HEK293T (cell line): ENCODE measurements around the gene DOK5.

Source experiments
- CTCF ChIA-PET: fragments of 350-600 bp; formaldehyde crosslinking; extraction: SDS; loops from one replicate; lab custom pipeline; 2021; ENCODE audit warnings: antibody characterized with exemption, inconsistent platforms; lab: Yijun Ruan, JAX
- POLR2A ChIA-PET: fragments of 350-600 bp; formaldehyde crosslinking; extraction: SDS; loops from one replicate; lab custom pipeline; 2020; ENCODE audit warnings: antibody characterized with exemption, inconsistent platforms; lab: Yijun Ruan, JAX
- DNase-seq: peaks from one replicate; pipeline ENCODE4 v3.0.0; 2012; ENCODE audit warnings: mixed read lengths; ENCODE audit errors: extremely low spot score
- ARNT ChIP-seq: fragments of 450-650 bp; IDR thresholded peaks from 2 replicates; pipeline ENCODE4 v1.6.1; 2017; ENCODE audit warnings: mild to moderate bottlenecking
- BHLHE40 ChIP-seq: fragments of 450-650 bp; IDR thresholded peaks from 2 replicates; pipeline ENCODE4 v1.6.1; 2016; ENCODE audit warnings: mild to moderate bottlenecking, moderate library complexity, borderline replicate concordance
- CTBP1 ChIP-seq: fragments of 450-650 bp; IDR thresholded peaks from 2 replicates; pipeline ENCODE4 v1.6.1; 2016; ENCODE audit warnings: borderline replicate concordance
- ELF4 ChIP-seq: fragments of 450-650 bp; IDR thresholded peaks from 2 replicates; pipeline ENCODE4 v1.6.1; 2017; ENCODE audit warnings: antibody characterized with exemption
- FOXA1 ChIP-seq: fragments of 450-650 bp; IDR thresholded peaks from 2 replicates; pipeline ENCODE4 v1.6.1; 2016; ENCODE audit warnings: mild to moderate bottlenecking
- FOXK2 ChIP-seq: fragments of 450-650 bp; IDR thresholded peaks from 2 replicates; pipeline ENCODE4 v1.6.1; 2016; ENCODE audit warnings: mild to moderate bottlenecking
- FOXM1 ChIP-seq: fragments of 450-650 bp; IDR thresholded peaks from 2 replicates; pipeline ENCODE4 v1.6.1; 2017; ENCODE audit warnings: mild to moderate bottlenecking, borderline replicate concordance
- HDGF ChIP-seq: fragments of 450-650 bp; IDR thresholded peaks from 2 replicates; pipeline ENCODE4 v1.6.1; 2017; ENCODE audit warnings: antibody characterized with exemption, borderline replicate concordance
- L3MBTL2 ChIP-seq: fragments of 450-650 bp; conservative IDR thresholded peaks from 2 replicates; pipeline ENCODE4 v1.6.1; 2016; ENCODE audit warnings: mild to moderate bottlenecking
- LEF1 ChIP-seq: fragments of 450-650 bp; IDR thresholded peaks from 2 replicates; pipeline ENCODE4 v1.6.1; 2017; ENCODE audit warnings: mild to moderate bottlenecking, borderline replicate concordance
- NFRKB ChIP-seq: fragments of 450-650 bp; IDR thresholded peaks from 2 replicates; pipeline ENCODE4 v1.6.1; 2016; ENCODE audit warnings: mild to moderate bottlenecking, moderate library complexity
- SP1 ChIP-seq: fragments of 450-650 bp; IDR thresholded peaks from 2 replicates; pipeline ENCODE4 v1.6.1; 2017
- SUZ12 ChIP-seq: fragments of 450-650 bp; IDR thresholded peaks from 2 replicates; pipeline ENCODE4 v1.6.1; 2016; ENCODE audit warnings: mild to moderate bottlenecking
- TARDBP ChIP-seq: fragments of 450-650 bp; IDR thresholded peaks from 2 replicates; pipeline ENCODE4 v1.6.1; 2016
- ZNF384 ChIP-seq: fragments of 450-650 bp; IDR thresholded peaks from 2 replicates; pipeline ENCODE4 v1.6.1; 2016
- TF ChIP-seq, protein P1 (sequence below): fragments of 450-650 bp; IDR thresholded peaks from 2 replicates; pipeline ENCODE4 v1.6.1; 2016

DOK5 gene

DNA sequence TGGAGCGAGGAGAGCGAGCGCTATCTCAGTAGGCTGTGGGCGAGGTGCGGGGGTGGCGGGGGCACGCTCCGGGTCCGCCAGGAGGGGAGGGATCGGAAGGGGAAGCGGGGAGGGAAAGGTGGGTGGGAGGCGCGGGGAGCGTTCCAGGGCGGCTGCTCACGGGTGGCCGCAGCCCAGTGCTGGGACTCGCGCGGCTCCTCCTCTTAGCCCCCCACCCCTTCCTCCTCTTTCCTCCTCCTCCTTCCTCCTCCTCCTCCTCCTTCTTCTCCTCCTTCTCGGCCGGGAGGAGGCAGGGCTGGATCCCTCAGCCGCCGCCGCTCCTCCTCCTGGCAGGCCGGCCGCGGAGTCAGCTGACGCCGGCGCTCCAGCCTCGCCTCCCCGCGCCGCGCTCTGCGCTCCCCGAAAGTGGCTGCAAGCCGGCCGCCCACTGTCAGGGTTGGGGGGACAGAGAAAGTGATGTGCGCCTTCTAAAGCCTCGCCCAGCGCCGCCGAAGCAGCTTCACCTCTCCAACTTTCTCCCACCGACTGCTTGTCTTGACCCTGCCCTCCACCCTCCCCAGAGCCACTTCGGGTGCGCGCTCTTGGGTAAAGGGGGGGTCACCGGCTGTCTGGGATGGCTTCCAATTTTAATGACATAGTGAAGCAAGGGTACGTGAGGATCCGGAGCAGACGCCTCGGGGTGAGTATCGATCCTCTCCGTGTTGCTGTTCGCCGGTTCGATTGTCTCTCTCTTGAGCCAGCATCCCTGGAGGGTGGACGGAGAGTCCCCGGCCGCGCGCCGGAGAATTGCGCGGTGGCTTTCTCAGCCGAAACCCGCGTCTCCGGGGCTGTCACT is at the start of gene DOK5:
TSS of gene DOK5 (plus strand) at position 260 of the 835 bp plus-strand sequence. CDS start at position 614, 354 bp downstream.
- DNase-seq: peak; percentile 12
- no peak for TF ChIP-seq SP1
- no peak for TF ChIP-seq ZNF384
- TF ChIP-seq, protein P1, sequence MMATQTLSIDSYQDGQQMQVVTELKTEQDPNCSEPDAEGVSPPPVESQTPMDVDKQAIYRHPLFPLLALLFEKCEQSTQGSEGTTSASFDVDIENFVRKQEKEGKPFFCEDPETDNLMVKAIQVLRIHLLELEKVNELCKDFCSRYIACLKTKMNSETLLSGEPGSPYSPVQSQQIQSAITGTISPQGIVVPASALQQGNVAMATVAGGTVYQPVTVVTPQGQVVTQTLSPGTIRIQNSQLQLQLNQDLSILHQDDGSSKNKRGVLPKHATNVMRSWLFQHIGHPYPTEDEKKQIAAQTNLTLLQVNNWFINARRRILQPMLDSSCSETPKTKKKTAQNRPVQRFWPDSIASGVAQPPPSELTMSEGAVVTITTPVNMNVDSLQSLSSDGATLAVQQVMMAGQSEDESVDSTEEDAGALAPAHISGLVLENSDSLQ: no peak
- no peak for TF ChIP-seq ELF4
- no peak for TF ChIP-seq HDGF
- no peak for TF ChIP-seq CTBP1
- no peak for TF ChIP-seq LEF1
- ChIA-PET CTCF (no interaction called here), POLR2A (no interaction called here)

DNA sequence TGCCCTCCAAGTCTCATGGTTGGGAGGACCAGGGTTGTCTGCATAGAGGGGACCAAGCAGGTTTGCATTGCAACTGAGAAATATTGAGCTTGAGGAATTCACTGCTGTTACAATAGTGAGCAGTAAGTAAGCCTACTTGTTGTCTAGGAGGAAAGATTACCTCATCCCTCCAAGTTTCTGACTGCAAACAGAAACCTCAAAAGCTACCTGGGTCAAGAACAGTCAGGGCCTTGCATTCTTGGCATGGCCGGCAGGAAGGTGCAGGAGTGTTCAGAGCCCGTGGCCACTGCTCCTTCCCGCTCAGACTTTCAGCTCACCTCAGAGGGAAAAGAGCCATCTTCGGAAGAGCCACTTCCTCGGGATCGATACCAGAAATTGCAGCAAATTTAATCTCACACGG is 46.0 kb upstream of the DOK5 start:
- CTCF ChIA-PET: no interaction called here
- POLR2A ChIA-PET: no interaction called here
- no peak for DNase-seq
- TF ChIP-seq FOXM1: no peak
- no peak for TF ChIP-seq BHLHE40
- no peak for TF ChIP-seq LEF1
- TF ChIP-seq TARDBP: no peak
- TF ChIP-seq HDGF: no peak
- no peak for TF ChIP-seq ELF4
- TF ChIP-seq ZNF384: no peak
- no peak for TF ChIP-seq SUZ12
- no peak for TF ChIP-seq FOXK2
- no peak for TF ChIP-seq CTBP1
- no peak for TF ChIP-seq NFRKB
- no peak for TF ChIP-seq SP1
- TF ChIP-seq, protein P1: no peak
- TF ChIP-seq FOXA1: no peak
- TF ChIP-seq L3MBTL2: no peak
- no peak for TF ChIP-seq ARNT

DNA sequence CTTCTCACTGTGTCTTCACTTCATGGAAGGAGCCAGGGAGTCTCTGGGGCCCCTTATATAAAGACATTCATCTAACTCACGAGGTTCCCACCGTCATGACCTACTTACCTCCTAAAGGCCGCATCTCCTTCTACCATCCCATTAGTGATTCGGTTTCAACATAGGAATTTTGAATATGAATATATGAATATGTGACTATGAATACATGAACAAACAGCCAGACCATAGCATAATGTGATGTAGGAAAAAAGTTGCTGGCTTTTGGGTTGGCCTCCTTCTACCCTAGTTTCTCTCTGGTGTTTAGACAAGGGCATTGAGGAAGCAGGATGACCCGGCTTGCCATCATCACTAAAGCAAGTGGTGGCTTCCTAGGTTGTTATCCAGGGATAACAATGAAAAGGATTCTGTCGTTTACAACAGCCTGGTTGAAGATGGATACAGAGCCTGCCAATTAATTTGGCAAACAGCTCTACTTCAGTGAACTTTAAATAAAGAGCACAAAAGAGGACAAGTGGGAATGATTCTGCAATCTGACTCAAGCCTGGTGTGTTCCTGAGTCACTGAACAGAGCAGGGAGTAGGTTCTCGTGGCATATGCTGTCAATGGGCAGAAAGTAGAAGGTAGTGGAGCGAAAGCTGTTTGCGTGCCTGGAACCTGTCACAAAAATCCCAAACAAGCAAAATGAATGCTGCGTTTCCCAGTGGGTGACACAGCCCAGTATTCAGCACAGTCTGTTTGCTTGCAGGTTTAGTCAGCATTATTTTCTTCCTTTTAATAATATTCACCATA is 44.0 kb upstream of the DOK5 start:
- CTCF ChIA-PET: no interaction called here
- POLR2A ChIA-PET: no interaction called here
- TF ChIP-seq ARNT (no peak), TARDBP (no peak), FOXA1 (no peak), HDGF (no peak), ELF4 (no peak), L3MBTL2 (no peak), FOXK2 (no peak), BHLHE40 (no peak), LEF1 (no peak), SP1 (no peak), CTBP1 (no peak), ZNF384 (no peak), SUZ12 (no peak)
- TF ChIP-seq, protein P1: no peak
- DNase-seq: no peak

DNA sequence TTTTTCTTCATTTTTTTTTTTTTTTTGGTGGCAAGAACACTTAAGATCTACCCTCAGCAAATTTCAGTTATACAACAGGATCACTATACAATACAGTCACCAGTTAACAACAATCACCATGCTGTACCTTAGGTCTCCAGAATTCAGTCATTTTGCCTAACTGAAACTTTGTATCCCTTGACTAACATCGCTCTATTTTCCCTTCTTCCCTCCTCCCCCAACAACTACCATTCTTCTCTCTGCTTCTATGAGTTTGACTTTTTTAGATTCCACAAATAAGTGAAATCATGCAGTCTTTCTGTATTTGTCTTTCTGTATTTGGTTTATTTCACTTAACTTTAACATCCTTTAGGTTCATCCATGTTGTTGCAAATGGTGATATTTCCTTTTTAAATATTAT is 42.4 kb upstream of the DOK5 start:
- no peak for DNase-seq
- ChIA-PET CTCF (no interaction called here), POLR2A (no interaction called here)
- no peak for TF ChIP-seq L3MBTL2
- no peak for TF ChIP-seq CTBP1
- TF ChIP-seq LEF1: no peak
- no peak for TF ChIP-seq ELF4
- TF ChIP-seq SP1: no peak
- no peak for TF ChIP-seq FOXA1
- TF ChIP-seq FOXM1: no peak
- TF ChIP-seq ZNF384: no peak
- TF ChIP-seq ARNT: no peak
- TF ChIP-seq, protein P1: no peak
- no peak for TF ChIP-seq BHLHE40
- no peak for TF ChIP-seq HDGF
- TF ChIP-seq SUZ12: no peak
- no peak for TF ChIP-seq NFRKB
- no peak for TF ChIP-seq FOXK2
- TF ChIP-seq TARDBP: no peak

DNA sequence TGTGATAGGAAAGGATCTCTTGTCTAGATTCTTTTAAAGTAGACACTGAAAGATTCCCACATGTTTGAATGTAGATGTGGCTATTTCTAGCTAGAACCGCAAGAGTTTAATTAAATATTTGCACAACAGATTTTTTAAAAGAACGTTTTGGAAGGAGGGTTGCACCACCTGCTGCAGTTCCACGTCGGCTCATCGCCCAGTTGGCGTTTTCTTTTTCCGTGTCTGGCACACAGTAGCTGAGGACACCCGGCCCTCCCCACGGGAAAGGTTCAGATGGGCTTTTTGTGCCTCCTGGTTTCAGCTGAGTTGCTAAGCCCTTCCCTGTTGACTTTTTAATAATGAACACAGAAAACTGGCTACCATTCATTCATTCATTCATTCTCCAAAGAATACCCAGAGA is 41.8 kb upstream of the DOK5 start:
- ChIA-PET POLR2A (no interaction called here), CTCF (no interaction called here)
- DNase-seq: no peak
- TF ChIP-seq LEF1 (no peak), FOXK2 (no peak), FOXM1 (no peak), SUZ12 (no peak), NFRKB (no peak), L3MBTL2 (no peak), ARNT (no peak), BHLHE40 (no peak), ELF4 (no peak), FOXA1 (no peak), SP1 (no peak)
- TF ChIP-seq, protein P1: no peak
